HG03439 (cell line): ENCODE data around the gene CNKSR1.
"Not testable (repeated sequence)": the region's sequence is repeated elsewhere in the genome, so short reads cannot be mapped to it uniquely, and the experiment has no call there.

Experiments used
- ATAC-seq: cut with Tn5 transposase; IDR thresholded peaks from one replicate; pipeline ENCODE4 v1.9.1; 2021; ENCODE audit warnings: mild to moderate bottlenecking, moderate library complexity; ENCODE audit not compliant: unreplicated experiment

Gene CNKSR1

DNA sequence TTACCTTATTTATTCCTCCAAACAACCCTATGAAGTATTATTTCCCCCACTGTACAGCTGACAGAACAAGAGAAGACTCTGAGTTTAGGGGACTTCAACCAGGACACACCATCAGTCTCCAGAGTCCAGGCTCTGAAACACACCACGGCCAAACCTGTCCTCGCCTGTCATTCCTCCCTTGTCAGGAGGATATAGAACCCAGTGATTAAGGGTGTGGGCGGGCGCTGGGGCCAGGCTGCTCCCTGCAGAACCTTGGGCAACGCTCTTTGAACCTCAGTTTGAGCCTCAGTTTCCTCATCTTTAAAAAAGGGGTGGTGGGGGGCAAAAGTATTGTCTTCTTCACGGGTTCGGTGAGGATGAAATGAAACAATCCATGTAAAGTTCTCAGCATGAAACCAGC is 47.3 kb downstream of the CNKSR1 start:
- no peak for ATAC-seq

GRCh38 chr1:26225033-26225831 is 47.9 kb downstream of the CNKSR1 start:
- ATAC-seq, result no peak

- not testable (repeated sequence) for ATAC-seq
Observed at GRCh38 chr1:26230682-26231081, 53.4 kb downstream of the CNKSR1 start.

DNA sequence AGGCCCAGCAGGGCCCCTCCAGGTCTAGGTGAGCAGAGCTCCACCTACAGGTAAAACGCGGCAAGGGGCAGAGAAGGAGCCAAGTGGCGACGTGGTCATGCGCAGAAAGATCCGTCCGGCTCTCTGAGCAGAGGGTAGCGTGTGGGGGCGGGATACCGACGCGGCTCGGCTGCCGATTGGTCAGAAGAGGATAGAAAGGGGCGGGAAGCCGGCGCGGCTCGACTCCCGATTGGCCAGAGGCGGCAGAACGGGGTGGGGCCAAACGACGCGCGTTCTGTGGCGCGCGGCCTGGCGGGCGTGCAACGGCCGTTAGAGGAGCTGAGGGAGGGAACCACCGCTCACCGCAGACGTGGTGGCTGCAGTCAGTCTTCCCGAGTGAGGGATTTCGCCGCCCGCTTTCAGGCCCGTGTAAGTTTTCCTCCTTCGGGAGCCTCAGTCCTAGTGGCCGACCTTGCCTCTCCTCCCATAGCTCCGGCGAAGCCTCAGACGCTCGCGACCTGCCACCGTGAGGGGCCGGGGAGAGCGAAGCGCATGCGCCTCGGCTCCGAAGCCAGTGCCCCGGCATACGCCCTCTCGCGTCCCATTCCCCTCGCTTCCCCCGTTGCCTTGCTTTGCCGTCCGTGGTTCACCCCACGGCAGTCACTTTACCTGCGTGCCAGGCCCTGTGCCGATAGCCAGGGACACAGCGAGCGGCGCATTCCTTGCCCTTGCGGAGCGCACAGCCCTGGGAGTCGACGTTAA is 56.8 kb downstream of the CNKSR1 start, which contains the start of gene CEP85:
TSS of gene CEP85 (plus strand) at position 298 of the 741 bp plus-strand sequence. CDS start 5,584 bp downstream, outside the sequence.
- peak; percentile 92 for ATAC-seq

GRCh38 chr1:26234644-26235370 is 57.5 kb downstream of the CNKSR1 start:
- no peak for ATAC-seq

GRCh38 chr1:26237230-26237966 is 60.1 kb downstream of the CNKSR1 start:
- ATAC-seq, result no peak
